Measurements from ENCODE around the gene TOP1.

TOP1 gene

GRCh38 chr20:41058674-41059635 lies 30.3 kb downstream of the TOP1 start:
- no peak for DNase-seq (ENCODE audit: low read depth)

- DNase-seq (ENCODE audit: low read depth) = no peak
Observed at GRCh38 chr20:41061155-41061554, 32.5 kb downstream of the TOP1 start.

GRCh38 chr20:41063442-41063841 lies 34.8 kb downstream of the TOP1 start:
- no peak for DNase-seq (ENCODE audit: low read depth)

GRCh38 chr20:41064377-41064776 lies 35.8 kb downstream of the TOP1 start:
- DNase-seq (ENCODE audit: low read depth) = no peak

GRCh38 chr20:41065716-41066115 lies 37.1 kb downstream of the TOP1 start:
- no peak for DNase-seq (ENCODE audit: low read depth)

- no peak for DNase-seq (ENCODE audit: low read depth)
Observed at GRCh38 chr20:41068806-41069205, 40.2 kb downstream of the TOP1 start.

- DNase-seq (ENCODE audit: low read depth) = no peak
Observed at GRCh38 chr20:41072190-41072863, 43.7 kb downstream of the TOP1 start.

- no peak for DNase-seq (ENCODE audit: low read depth)
Observed at GRCh38 chr20:41072915-41073314, 44.3 kb downstream of the TOP1 start.

- no peak for DNase-seq (ENCODE audit: low read depth)
Observed at GRCh38 chr20:41074441-41074840, 45.8 kb downstream of the TOP1 start.

- no peak for DNase-seq (ENCODE audit: low read depth)
Observed at GRCh38 chr20:41076776-41077175, 48.2 kb downstream of the TOP1 start.

GRCh38 chr20:41078329-41078728 lies 49.7 kb downstream of the TOP1 start:
- DNase-seq (ENCODE audit: low read depth) = no peak

GRCh38 chr20:41079066-41079465 lies 50.4 kb downstream of the TOP1 start:
- no peak for DNase-seq (ENCODE audit: low read depth)

- DNase-seq (ENCODE audit: low read depth) = no peak
Observed at GRCh38 chr20:41080866-41081265, 52.2 kb downstream of the TOP1 start.

GRCh38 chr20:41081276-41081814 lies 52.7 kb downstream of the TOP1 start:
- DNase-seq (ENCODE audit: low read depth) = no peak

GRCh38 chr20:41082306-41082705 lies 53.7 kb downstream of the TOP1 start:
- DNase-seq (ENCODE audit: low read depth) = no peak

- no peak for DNase-seq (ENCODE audit: low read depth)
Observed at GRCh38 chr20:41085606-41086005, 57.0 kb downstream of the TOP1 start.

- DNase-seq (ENCODE audit: low read depth) = peak; percentile 30
Observed at GRCh38 chr20:41086402-41087324, 58.0 kb downstream of the TOP1 start.

GRCh38 chr20:41087325-41087685 lies 58.7 kb downstream of the TOP1 start:
- DNase-seq (ENCODE audit: low read depth) = no peak

- DNase-seq (ENCODE audit: low read depth) = no peak
Observed at GRCh38 chr20:41087777-41088176, 59.2 kb downstream of the TOP1 start.

- no peak for DNase-seq (ENCODE audit: low read depth)
Observed at GRCh38 chr20:41089555-41089954, 60.9 kb downstream of the TOP1 start.

GRCh38 chr20:41091927-41092326 lies 63.3 kb downstream of the TOP1 start:
- DNase-seq (ENCODE audit: low read depth) = no peak
